AG04449 (cell line): ENCODE measurements around the gene YIPF2.

Source experiments
- CTCF ChIA-PET: fragments of 350-600 bp; formaldehyde crosslinking; extraction: SDS; loops from one replicate; lab custom pipeline; 2021; ENCODE audit warnings: antibody characterized with exemption; lab: Yijun Ruan, JAX
- POLR2A ChIA-PET: fragments of 400-600, 350-600 bp; formaldehyde crosslinking; extraction: SDS; loops from one replicate; lab custom pipeline; 2020; ENCODE audit warnings: antibody characterized with exemption, inconsistent platforms; lab: Yijun Ruan, JAX
- DNase-seq: peaks from one replicate; pipeline ENCODE4 v3.0.0-alpha.2; 2010; ENCODE audit warnings: low read depth, low spot score
- H3K4me3 ChIP-seq: 2 replicates; pipeline ENCODE4 v1.5.1; 2011; ENCODE audit warnings: low read depth, mild to moderate bottlenecking, control low read depth, low read length
- TF ChIP-seq, protein P1 (sequence below): IDR thresholded peaks from one replicate; pipeline ENCODE4 v1.5.1; 2011; ENCODE audit warnings: mild to moderate bottlenecking, moderate library complexity, low read length, control low read depth, inconsistent platforms; ENCODE audit not compliant: insufficient read depth; ENCODE audit errors: missing control alignments

YIPF2 gene

GRCh38 chr19:10920288-10920655 is 8.2 kb downstream of the YIPF2 start:
- ChIA-PET POLR2A (no interaction called here), CTCF (no interaction called here)
- DNase-seq = no peak
- no peak overlapping the region for H3K4me3 ChIP-seq
- TF ChIP-seq, protein P1, sequence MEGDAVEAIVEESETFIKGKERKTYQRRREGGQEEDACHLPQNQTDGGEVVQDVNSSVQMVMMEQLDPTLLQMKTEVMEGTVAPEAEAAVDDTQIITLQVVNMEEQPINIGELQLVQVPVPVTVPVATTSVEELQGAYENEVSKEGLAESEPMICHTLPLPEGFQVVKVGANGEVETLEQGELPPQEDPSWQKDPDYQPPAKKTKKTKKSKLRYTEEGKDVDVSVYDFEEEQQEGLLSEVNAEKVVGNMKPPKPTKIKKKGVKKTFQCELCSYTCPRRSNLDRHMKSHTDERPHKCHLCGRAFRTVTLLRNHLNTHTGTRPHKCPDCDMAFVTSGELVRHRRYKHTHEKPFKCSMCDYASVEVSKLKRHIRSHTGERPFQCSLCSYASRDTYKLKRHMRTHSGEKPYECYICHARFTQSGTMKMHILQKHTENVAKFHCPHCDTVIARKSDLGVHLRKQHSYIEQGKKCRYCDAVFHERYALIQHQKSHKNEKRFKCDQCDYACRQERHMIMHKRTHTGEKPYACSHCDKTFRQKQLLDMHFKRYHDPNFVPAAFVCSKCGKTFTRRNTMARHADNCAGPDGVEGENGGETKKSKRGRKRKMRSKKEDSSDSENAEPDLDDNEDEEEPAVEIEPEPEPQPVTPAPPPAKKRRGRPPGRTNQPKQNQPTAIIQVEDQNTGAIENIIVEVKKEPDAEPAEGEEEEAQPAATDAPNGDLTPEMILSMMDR = no peak

- no peak for DNase-seq
- H3K4me3 ChIP-seq = no peak overlapping the region
- TF ChIP-seq, protein P1 = no peak
- ChIA-PET POLR2A (no interaction called here), CTCF (interaction anchor here (1.5 to 2.2 kb wide), 3 partner anchors 22 to 55 kb away, joined by 3 to 8 read pairs (median 4); no protein-coding TSS in a partner anchor)
Observed at GRCh38 chr19:10919352-10920287, 8.8 kb downstream of the YIPF2 start.

GRCh38 chr19:10918359-10918758 is 10.1 kb downstream of the YIPF2 start:
- DNase-seq = no peak
- POLR2A ChIA-PET = interaction anchor here (0.6 kb wide), 1 partner anchor 22 kb away, joined by 3 read pairs; no protein-coding TSS in a partner anchor
- no peak overlapping the region for H3K4me3 ChIP-seq
- CTCF ChIA-PET = interaction anchor here (1.5 to 3.8 kb wide), 4 partner anchors 17 to 54 kb away, joined by 3 to 13 read pairs (median 6); no protein-coding TSS in a partner anchor
- TF ChIP-seq, protein P1 = no peak

- ChIA-PET CTCF (interaction anchor here (0.9 to 3.8 kb wide), 5 partner anchors 19 to 119 kb away, joined by 3 to 13 read pairs (median 8); no protein-coding TSS in a partner anchor), POLR2A (no interaction called here)
- DNase-seq = no peak
- TF ChIP-seq, protein P1 = no peak
- no peak overlapping the region for H3K4me3 ChIP-seq
Observed at GRCh38 chr19:10916602-10917001, 11.8 kb downstream of the YIPF2 start.

DNA sequence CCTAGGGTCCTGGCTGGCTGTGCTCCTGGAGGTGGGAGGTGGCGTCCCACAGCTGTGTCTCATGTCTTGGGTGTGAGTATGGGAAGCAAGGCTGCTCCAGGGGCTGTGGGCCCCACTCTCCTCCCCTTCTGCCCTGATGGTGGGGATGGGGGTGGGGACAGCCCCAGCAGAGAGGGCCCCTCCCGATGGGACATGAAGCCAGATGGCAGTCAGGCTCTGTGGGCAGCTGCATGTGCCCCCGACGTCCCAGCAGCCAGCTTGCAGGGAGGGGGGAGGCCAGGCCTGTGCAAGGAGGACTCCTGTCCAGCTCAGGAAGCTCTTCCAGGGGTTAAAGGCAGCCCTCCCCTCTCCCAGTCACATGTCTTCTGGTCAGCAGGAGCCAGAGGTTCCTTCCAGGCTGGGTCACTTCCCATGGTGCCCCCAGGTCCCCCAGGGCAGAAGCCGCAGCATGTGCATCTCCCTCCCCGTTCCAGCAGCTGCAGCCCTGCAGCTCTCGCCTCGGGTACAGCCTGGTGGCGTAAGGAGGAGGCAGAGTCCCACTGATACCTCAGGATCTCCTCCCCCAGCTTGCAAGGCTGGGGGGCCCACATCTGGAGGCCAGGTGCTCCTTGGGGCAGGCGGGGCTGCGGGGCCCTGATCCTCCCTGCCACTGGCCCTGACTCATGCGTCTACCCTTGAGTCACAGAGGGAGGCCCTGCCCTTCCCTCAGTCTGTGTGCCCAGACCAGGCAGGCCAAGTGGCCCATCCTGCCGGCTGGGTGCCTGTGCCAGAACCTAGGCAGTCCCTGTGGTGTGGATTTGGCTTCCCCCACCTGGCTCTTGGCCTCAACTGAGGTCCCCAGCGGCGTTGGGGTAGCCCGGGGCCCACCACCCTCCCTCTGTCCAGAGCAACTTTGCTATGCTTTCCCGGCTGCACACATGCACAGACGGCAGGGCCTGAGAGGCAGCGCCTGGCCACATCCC is 13.0 kb downstream of the YIPF2 start:
- no peak overlapping the region for H3K4me3 ChIP-seq
- ChIA-PET POLR2A (interaction anchor here (1.3 kb wide), 1 partner anchor 12 kb away, joined by 3 read pairs; no protein-coding TSS in a partner anchor), CTCF (interaction anchor here (0.6 to 3.8 kb wide), 9 partner anchors 10 to 214 kb away, joined by 3 to 13 read pairs (median 4); partner anchors contain the start of gene QTRT1)
- TF ChIP-seq, protein P1 = peak; percentile 44
- peak; percentile 23 for DNase-seq
